Psoas muscle (tissue), 8 donors: ENCODE data around the gene IL36G. TPM values are rescaled to one million over a fixed set of nuclear protein-coding genes. Genes with fewer than 3 reads are reported as not detected.

Experiments
- ATAC-seq, 4 donors: fragments of 200-7000 bp; cut with Tn5 transposase; one replicate each; pipeline ENCODE4 v1.9.1; 2020; ENCODE audit warnings: moderate library complexity in 3 of 4, mild to moderate bottlenecking in 2 of 4
- DNase-seq, 2 donors: peaks; one replicate each; pipeline ENCODE4 v3.0.0-alpha.2; 2020
- H3K27ac ChIP-seq: fragments of 200-600 bp; one replicate; pipeline ENCODE4 v1.8.0; 2022
- H3K27me3 ChIP-seq, 3 donors: fragments of 200-600 bp in 1 of 3; one replicate each; pipeline versions ENCODE4 v1.6.1 to v1.8.0; 2013 to 2022; ENCODE audit warnings: low read length in 2 of 3, mild to moderate bottlenecking in 2 of 3, moderate library complexity in 1 of 3; ENCODE audit not compliant: insufficient read depth in 3 of 3
- H3K36me3 ChIP-seq, 2 donors: fragments of 200-600 bp in 1 of 2; one replicate each; pipeline versions ENCODE4 v1.6.1 to v1.8.0; 2013 to 2022; ENCODE audit warnings: low read depth in 1 of 2, mild to moderate bottlenecking in 1 of 2, moderate library complexity in 1 of 2; ENCODE audit not compliant: insufficient read depth in 1 of 2
- H3K4me1 ChIP-seq: fragments of 200-600 bp; one replicate; pipeline ENCODE4 v1.8.0; 2022
- H3K4me3 ChIP-seq: fragments of 200-600 bp; one replicate; pipeline ENCODE4 v1.8.0; 2022; ENCODE audit warnings: mild to moderate bottlenecking
- H3K9me3 ChIP-seq: fragments of 200-600 bp; one replicate; pipeline ENCODE4 v1.8.0; 2022
- WGBS, 3 donors: extraction: QIAGEN DNeasy Blood & Tissue Kit; methylation state at CpG; one replicate each; pipeline versions ENCODE4 v1.1.6 to v1.1.7; 2013; 5-methylcytosine and 5-hydroxymethylcytosine counted together
- intact Hi-C, 2 donors: fragments of 100-400 bp; cut with DNase I; formaldehyde crosslinking; loops; one replicate each; pipeline versions ENCODE4 v1.11.0 to v1.14.2; 2022
- polyA plus RNA-seq, 3 donors: library from polyadenylated mRNA; stranded (reverse); fragments of 200-250 nt; gene quantifications; one replicate each; pipeline ENCODE4 v1.2.3, GENCODE V29; 2013
- total RNA-seq, 4 donors: library from RNA; stranded (reverse); fragmentation: NEBNext Ultra II Directional in 2 of 4; extraction: Animal tissue kit (Norgen Biotek cat#: 25700) in 2 of 4; gene quantifications; one replicate each; pipeline versions ENCODE4 v1.2.1 to v1.2.4, GENCODE V29; 2021 to 2023
- TF ChIP-seq, protein P1 (sequence below): fragments of 200-600 bp; IDR thresholded peaks from one replicate; pipeline ENCODE4 v1.8.0; 2022; ENCODE audit warnings: antibody characterized with exemption
- donor health status: healthy with polysubstance abuse.
- donor health status: DM: no; HTN: no; CAD: no; lungs with moderate emphysema.
- donor health status: Bipolar disorder and iron deficiency.
- donor health status: healthy.
- donor health status: DM: yes; HTN: yes; CAD: no.
- donor health status: DM: no; HTN: no; CAD: no.
- donor health status: DM: no; HTN: no; CAD: no.
- donor health status: DM: yes; HTN: yes; CAD: no.

IL36G gene
- total and polyA plus RNA-seq, 7 donors, result not detected

- no peak for ATAC-seq
- H3K4me1 ChIP-seq, result no peaks in the 10 kb centered on the region
- WGBS, 3 donors, result 89 to 95% (median 95%) methylated on average over 1 of the region's 1 CpG
- no peak overlapping the region for H3K4me3 ChIP-seq
- DNase-seq, result no peak
- no peaks in the 10 kb centered on the region for H3K9me3 ChIP-seq
- no peaks in the 10 kb centered on the region for H3K36me3 ChIP-seq
- no peak overlapping the region for H3K27ac ChIP-seq
- intact Hi-C loops, result no loop called here
- no peaks in the 10 kb centered on the region for H3K27me3 ChIP-seq
- TF ChIP-seq, protein P1, sequence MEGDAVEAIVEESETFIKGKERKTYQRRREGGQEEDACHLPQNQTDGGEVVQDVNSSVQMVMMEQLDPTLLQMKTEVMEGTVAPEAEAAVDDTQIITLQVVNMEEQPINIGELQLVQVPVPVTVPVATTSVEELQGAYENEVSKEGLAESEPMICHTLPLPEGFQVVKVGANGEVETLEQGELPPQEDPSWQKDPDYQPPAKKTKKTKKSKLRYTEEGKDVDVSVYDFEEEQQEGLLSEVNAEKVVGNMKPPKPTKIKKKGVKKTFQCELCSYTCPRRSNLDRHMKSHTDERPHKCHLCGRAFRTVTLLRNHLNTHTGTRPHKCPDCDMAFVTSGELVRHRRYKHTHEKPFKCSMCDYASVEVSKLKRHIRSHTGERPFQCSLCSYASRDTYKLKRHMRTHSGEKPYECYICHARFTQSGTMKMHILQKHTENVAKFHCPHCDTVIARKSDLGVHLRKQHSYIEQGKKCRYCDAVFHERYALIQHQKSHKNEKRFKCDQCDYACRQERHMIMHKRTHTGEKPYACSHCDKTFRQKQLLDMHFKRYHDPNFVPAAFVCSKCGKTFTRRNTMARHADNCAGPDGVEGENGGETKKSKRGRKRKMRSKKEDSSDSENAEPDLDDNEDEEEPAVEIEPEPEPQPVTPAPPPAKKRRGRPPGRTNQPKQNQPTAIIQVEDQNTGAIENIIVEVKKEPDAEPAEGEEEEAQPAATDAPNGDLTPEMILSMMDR, result no peak
Observed at GRCh38 chr2:112979731-112980130, 1.9 kb downstream of the IL36G start.

DNA sequence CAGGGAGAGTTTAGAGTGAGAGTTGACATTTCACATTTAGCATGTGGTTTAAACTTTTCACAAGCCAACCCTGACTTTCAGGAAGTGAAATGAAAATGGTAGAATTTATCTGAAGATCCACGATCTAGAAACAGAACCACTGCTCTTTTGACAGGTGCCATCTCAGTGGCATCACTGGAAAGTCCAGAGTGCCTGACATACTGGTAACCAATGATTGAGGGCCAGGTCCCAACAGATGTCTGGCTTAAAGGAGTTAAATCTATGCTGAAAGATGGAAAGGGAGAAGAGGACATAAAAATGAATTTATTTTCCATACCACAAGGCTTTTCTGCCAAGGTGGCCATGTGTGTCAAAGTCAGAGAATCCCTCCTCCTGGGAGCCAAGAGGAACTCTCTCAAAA is 2.7 kb downstream of the IL36G start:
- H3K27me3 ChIP-seq, result no peaks in the 10 kb centered on the region
- 42 to 56% (median 47%) methylated on average over 1 of the region's 1 CpG for WGBS, 3 donors
- H3K36me3 ChIP-seq, result no peaks in the 10 kb centered on the region
- H3K4me1 ChIP-seq, result no peaks in the 10 kb centered on the region
- intact Hi-C loops, result no loop called here
- ATAC-seq (no peak), DNase-seq (no peak)
- TF ChIP-seq, protein P1, result no peak
- H3K9me3 ChIP-seq, result no peaks in the 10 kb centered on the region
- H3K4me3 ChIP-seq, result no peak overlapping the region
- H3K27ac ChIP-seq, result no peak overlapping the region

- Histone ChIP-seq H3K36me3 (no peaks in the 10 kb centered on the region), H3K9me3 (no peaks in the 10 kb centered on the region), H3K27ac (no peak overlapping the region), H3K4me3 (no peak overlapping the region), H3K27me3 (no peaks in the 10 kb centered on the region), H3K4me1 (no peaks in the 10 kb centered on the region)
- 76 to 84% (median 83%) methylated on average over 5 of the region's 5 CpGs for WGBS, 3 donors
- ATAC-seq (no peak), DNase-seq (no peak)
- intact Hi-C loops, result no loop called here
- TF ChIP-seq, protein P1, result no peak
Observed at GRCh38 chr2:112985090-112985489, 7.3 kb downstream of the IL36G start.

- intact Hi-C loops, result no loop called here
- Histone ChIP-seq H3K27me3 (peaks cover 0 to 2% (median 0%) of the 10 kb centered on the region in 3 donors), H3K4me1 (no peaks in the 10 kb centered on the region), H3K4me3 (no peak overlapping the region), H3K36me3 (no peaks in the 10 kb centered on the region), H3K9me3 (peaks cover 18% of the 10 kb centered on the region), H3K27ac (no peak overlapping the region)
- no peak for ATAC-seq
- no peak for DNase-seq
- TF ChIP-seq, protein P1, result no peak
- WGBS, 3 donors, result 71 to 87% (median 74%) methylated on average over 3 of the region's 3 CpGs
Observed at GRCh38 chr2:112989611-112990010, 11.8 kb downstream of the IL36G start.

GRCh38 chr2:112993831-112994230 is 16.0 kb downstream of the IL36G start:
- H3K27me3 ChIP-seq, result peaks cover 0 to 3% (median 0%) of the 10 kb centered on the region in 3 donors
- no peak for DNase-seq
- no peaks in the 10 kb centered on the region for H3K36me3 ChIP-seq
- H3K4me1 ChIP-seq, result no peaks in the 10 kb centered on the region
- intact Hi-C loops, result no loop called here
- ATAC-seq, result no peak
- no peak overlapping the region for H3K4me3 ChIP-seq
- TF ChIP-seq, protein P1, result no peak
- H3K27ac ChIP-seq, result no peak overlapping the region
- peaks cover 18% of the 10 kb centered on the region for H3K9me3 ChIP-seq
